HFFc6 (cell line): ENCODE results near the gene FAAP20. TPM values are rescaled to one million over a fixed set of nuclear protein-coding genes. Genes with fewer than 3 reads are reported as not detected.

ENCODE experiments used
- DNase-seq: peaks from one replicate; pipeline ENCODE4 v3.0.0-alpha.2; 2018
- H3K27ac Mint-ChIP-seq: 2 replicates; pipeline ENCODE4 v1.8.0; 2020; ENCODE audit warnings: mild to moderate bottlenecking, mixed read lengths
- H3K27me3 Mint-ChIP-seq: 2 replicates; pipeline ENCODE4 v1.8.0; 2021; ENCODE audit warnings: mild to moderate bottlenecking, moderate library complexity, mixed read lengths; ENCODE audit not compliant: insufficient read depth
- H3K36me3 Mint-ChIP-seq: 2 replicates; pipeline ENCODE4 v1.8.0; 2021; ENCODE audit warnings: low read depth, mixed read lengths
- H3K4me1 Mint-ChIP-seq: 2 replicates; pipeline ENCODE4 v1.8.0; 2020; ENCODE audit warnings: low read depth, mixed read lengths
- H3K4me3 Mint-ChIP-seq: 2 replicates; pipeline ENCODE4 v1.8.0; 2020; ENCODE audit warnings: mild to moderate bottlenecking, moderate library complexity, mixed read lengths
- H3K9me3 Mint-ChIP-seq: 2 replicates; pipeline ENCODE4 v1.8.0; 2020; ENCODE audit warnings: mild to moderate bottlenecking, mixed read lengths
- total RNA-seq, 6 experiments: library from RNA; stranded (reverse); fragmentation: NEBNext Ultra II Directional; extraction: Animal tissue kit (Norgen Biotek cat#: 25700); gene quantifications; 2 replicates in 1 of 6; 3 replicates in 5 of 6; pipeline ENCODE4 v1.2.3, GENCODE V29; 2021
- TF ChIP-seq, protein P1 (sequence below): fragments of 200-600 bp; sonication (generic); IDR thresholded peaks from 2 replicates; pipeline ENCODE4 v1.5.0; 2021; ENCODE audit warnings: antibody characterized with exemption, mild to moderate bottlenecking

The FAAP20 gene
- total RNA-seq, 6 experiments from 2014 or later: 75.3 to 97.4 (median 82.7) TPM

GRCh38 chr1:2205191-2205952 is 10.8 kb upstream of the FAAP20 start:
- Mint-ChIP-seq H3K9me3 (no peaks in the 10 kb centered on the region), H3K4me3 (peak overlapping the region; percentile 47), H3K36me3 (no peaks in the 10 kb centered on the region), H3K27ac (no peak overlapping the region), H3K4me1 (peaks cover 28% of the 10 kb centered on the region), H3K27me3 (no peaks in the 10 kb centered on the region; the same call in 1 of the 2 replicates)
- TF ChIP-seq, protein P1, sequence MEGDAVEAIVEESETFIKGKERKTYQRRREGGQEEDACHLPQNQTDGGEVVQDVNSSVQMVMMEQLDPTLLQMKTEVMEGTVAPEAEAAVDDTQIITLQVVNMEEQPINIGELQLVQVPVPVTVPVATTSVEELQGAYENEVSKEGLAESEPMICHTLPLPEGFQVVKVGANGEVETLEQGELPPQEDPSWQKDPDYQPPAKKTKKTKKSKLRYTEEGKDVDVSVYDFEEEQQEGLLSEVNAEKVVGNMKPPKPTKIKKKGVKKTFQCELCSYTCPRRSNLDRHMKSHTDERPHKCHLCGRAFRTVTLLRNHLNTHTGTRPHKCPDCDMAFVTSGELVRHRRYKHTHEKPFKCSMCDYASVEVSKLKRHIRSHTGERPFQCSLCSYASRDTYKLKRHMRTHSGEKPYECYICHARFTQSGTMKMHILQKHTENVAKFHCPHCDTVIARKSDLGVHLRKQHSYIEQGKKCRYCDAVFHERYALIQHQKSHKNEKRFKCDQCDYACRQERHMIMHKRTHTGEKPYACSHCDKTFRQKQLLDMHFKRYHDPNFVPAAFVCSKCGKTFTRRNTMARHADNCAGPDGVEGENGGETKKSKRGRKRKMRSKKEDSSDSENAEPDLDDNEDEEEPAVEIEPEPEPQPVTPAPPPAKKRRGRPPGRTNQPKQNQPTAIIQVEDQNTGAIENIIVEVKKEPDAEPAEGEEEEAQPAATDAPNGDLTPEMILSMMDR: no peak
- peak; percentile 85 for DNase-seq

GRCh38 chr1:2204415-2205190 is 10.0 kb upstream of the FAAP20 start:
- Mint-ChIP-seq H3K36me3 (no peaks in the 10 kb centered on the region), H3K27ac (peak overlapping the region; percentile 36; the same call in 1 of the 2 replicates), H3K27me3 (no peaks in the 10 kb centered on the region; the same call in 1 of the 2 replicates), H3K4me1 (peaks cover 31% of the 10 kb centered on the region), H3K9me3 (no peaks in the 10 kb centered on the region), H3K4me3 (peak overlapping the region; percentile 68)
- TF ChIP-seq, protein P1: no peak
- DNase-seq: no peak

- peak overlapping the region; percentile 36; the same call in 1 of the 2 replicates for H3K27ac Mint-ChIP-seq
- no peaks in the 10 kb centered on the region for H3K36me3 Mint-ChIP-seq
Measured at GRCh38 chr1:2203671-2204414, 9.3 kb upstream of the FAAP20 start.

GRCh38 chr1:2202843-2203601 is 8.4 kb upstream of the FAAP20 start:
- H3K36me3 Mint-ChIP-seq: no peaks in the 10 kb centered on the region
- peaks cover 24% of the 10 kb centered on the region for H3K4me1 Mint-ChIP-seq
- TF ChIP-seq, protein P1: no peak
- no peak overlapping the region for H3K27ac Mint-ChIP-seq
- H3K27me3 Mint-ChIP-seq: no peaks in the 10 kb centered on the region; the same call in 1 of the 2 replicates
- no peaks in the 10 kb centered on the region for H3K9me3 Mint-ChIP-seq
- no peak for DNase-seq
- no peak overlapping the region for H3K4me3 Mint-ChIP-seq

More at GRCh38 chr1:2203671-2204414, 9.3 kb upstream of the FAAP20 start:
- H3K4me3 Mint-ChIP-seq: peak overlapping the region; percentile 68; the same call in 1 of the 2 replicates
- peaks cover 31% of the 10 kb centered on the region for H3K4me1 Mint-ChIP-seq
- no peak for DNase-seq
- no peaks in the 10 kb centered on the region; the same call in 1 of the 2 replicates for H3K27me3 Mint-ChIP-seq
- no peaks in the 10 kb centered on the region for H3K9me3 Mint-ChIP-seq
- TF ChIP-seq, protein P1: no peak
